SH-SY5Y (cell line): ENCODE results near the gene UBXN2A.

Experiments used
- GATA2 ChIP-seq: IDR thresholded peaks from 2 replicates; pipeline ENCODE4 v1.6.1; 2011; ENCODE audit warnings: mild to moderate bottlenecking, low read depth, low read length
- GATA3 ChIP-seq: IDR thresholded peaks from 2 replicates; pipeline ENCODE4 v1.6.1; 2011; ENCODE audit warnings: low read depth, mild to moderate bottlenecking, low read length, moderate library complexity

UBXN2A gene

GRCh38 chr2:23924589-23925359, 15.5 kb upstream of the UBXN2A start:
- TF ChIP-seq GATA3 (no peak), GATA2 (no peak)

- TF ChIP-seq GATA2 (no peak), GATA3 (no peak)
Observed at GRCh38 chr2:23925702-23926289, 14.5 kb upstream of the UBXN2A start.

- TF ChIP-seq GATA2: no peak
- no peak for TF ChIP-seq GATA3
Observed at GRCh38 chr2:23926290-23926749, 13.9 kb upstream of the UBXN2A start.

GRCh38 chr2:23926750-23927571, 13.3 kb upstream of the UBXN2A start, which contains the start of gene ATAD2B:
Gene ATAD2B, minus strand, starts transcription at chr2:23927123. Its CDS starts 353 bp downstream, at chr2:23926770.
- TF ChIP-seq GATA2 (no peak; the same call in 1 of the 2 replicates), GATA3 (no peak)

- TF ChIP-seq GATA3 (no peak), GATA2 (no peak)
Observed at GRCh38 chr2:23934259-23934658, 6.0 kb upstream of the UBXN2A start.

- TF ChIP-seq GATA2: no peak
- no peak for TF ChIP-seq GATA3
Observed at GRCh38 chr2:23940718-23941620, 706 bp downstream of the UBXN2A start.

- TF ChIP-seq GATA2 (no peak), GATA3 (no peak)
Observed at GRCh38 chr2:23941644-23942043, 1.4 kb downstream of the UBXN2A start.

GRCh38 chr2:23943666-23944065, 3.4 kb downstream of the UBXN2A start:
- TF ChIP-seq GATA2: no peak
- no peak for TF ChIP-seq GATA3

- TF ChIP-seq GATA2: no peak
- no peak for TF ChIP-seq GATA3
Observed at GRCh38 chr2:23944527-23944926, 4.3 kb downstream of the UBXN2A start.

GRCh38 chr2:23944976-23945375, 4.7 kb downstream of the UBXN2A start:
- TF ChIP-seq GATA3 (no peak), GATA2 (no peak)

- no peak for TF ChIP-seq GATA3
- no peak for TF ChIP-seq GATA2
Observed at GRCh38 chr2:23947350-23947749, 7.1 kb downstream of the UBXN2A start.

- peak; percentile 70; the same call in 1 of the 2 replicates for TF ChIP-seq GATA2
- peak; percentile 85 for TF ChIP-seq GATA3
Observed at GRCh38 chr2:23953625-23954024, 13.4 kb downstream of the UBXN2A start.

GRCh38 chr2:23954325-23955014, 14.2 kb downstream of the UBXN2A start:
- TF ChIP-seq GATA3 (no peak), GATA2 (no peak)
